NK-92 (cell line): Measurements from ENCODE around the gene TTC4.

ENCODE experiments used
- DNase-seq: peaks from one replicate; lab custom pipeline; 2025; ENCODE audit not compliant: unreplicated experiment; lab: John Stamatoyannopoulos, UW

Gene TTC4

DNA sequence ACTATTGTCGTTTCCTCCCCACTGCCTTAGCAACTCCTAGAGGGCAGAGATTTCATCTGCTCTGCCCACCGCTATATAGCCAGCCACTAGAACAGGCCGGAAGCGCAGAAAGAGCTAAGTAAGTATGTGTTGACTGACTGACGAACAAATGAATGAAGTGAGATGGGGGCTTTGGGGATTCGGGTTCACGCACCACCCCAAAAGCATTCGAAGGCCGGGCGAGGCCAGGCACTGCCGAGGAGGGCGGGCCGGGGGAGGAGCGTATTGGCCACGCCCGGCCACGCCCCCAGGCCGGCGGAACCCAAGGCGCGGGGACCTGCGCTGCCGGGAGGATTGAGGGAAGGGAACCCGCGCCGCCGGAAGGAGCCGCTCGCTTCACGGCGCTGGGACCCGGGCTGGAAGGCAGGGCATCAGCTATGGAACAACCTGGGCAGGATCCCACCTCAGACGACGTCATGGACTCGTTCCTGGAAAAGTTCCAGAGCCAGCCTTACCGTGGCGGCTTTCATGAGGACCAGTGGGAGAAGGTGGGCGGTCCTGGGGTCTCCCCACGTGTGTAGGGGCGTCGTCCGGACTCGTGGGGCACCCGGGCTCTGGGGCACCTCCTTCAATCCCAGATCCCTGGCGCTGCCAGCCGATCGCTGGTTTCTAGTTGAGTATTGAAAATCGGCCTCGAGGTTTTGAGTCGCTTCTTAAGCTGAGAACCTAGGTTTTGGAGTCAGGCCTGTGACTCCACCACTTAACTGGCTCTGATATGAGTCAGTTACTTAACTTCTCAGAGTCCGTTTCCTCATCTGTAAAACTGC, at the start of gene TTC4:
TSS of gene TTC4 (plus strand) at position 369 of the 806 bp plus-strand sequence. CDS start at position 417, 48 bp downstream.
- no peak for DNase-seq

- no peak for DNase-seq
Measured at GRCh38 chr1:54666333-54666732, 49.3 kb upstream of the TTC4 start.

GRCh38 chr1:54667797-54668196, 47.9 kb upstream of the TTC4 start:
- no peak for DNase-seq

DNA sequence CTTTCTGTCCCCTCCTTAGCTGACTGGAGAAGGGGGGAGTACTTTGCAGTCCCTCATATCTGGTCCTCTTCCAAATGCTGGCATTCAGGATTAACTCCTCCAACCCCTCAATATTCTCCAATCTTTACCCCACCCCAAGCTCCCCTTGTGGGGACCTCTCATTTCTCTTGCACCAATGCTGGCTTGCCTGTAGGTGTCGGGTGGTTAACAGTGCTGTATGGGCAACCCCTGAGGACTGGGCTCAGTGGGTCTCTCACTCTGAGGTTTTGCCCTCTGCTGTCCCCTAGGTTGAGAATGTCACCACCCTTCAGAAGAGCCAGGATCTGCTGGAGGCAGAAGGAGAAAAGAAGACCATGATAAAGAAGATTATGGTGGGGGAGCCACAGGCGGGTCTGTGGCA, 47.1 kb upstream of the TTC4 start:
- DNase-seq = no peak

- no peak for DNase-seq
Measured at GRCh38 chr1:54671985-54672608, 43.6 kb upstream of the TTC4 start.

GRCh38 chr1:54678776-54679643, 36.7 kb upstream of the TTC4 start:
- no peak for DNase-seq

DNA sequence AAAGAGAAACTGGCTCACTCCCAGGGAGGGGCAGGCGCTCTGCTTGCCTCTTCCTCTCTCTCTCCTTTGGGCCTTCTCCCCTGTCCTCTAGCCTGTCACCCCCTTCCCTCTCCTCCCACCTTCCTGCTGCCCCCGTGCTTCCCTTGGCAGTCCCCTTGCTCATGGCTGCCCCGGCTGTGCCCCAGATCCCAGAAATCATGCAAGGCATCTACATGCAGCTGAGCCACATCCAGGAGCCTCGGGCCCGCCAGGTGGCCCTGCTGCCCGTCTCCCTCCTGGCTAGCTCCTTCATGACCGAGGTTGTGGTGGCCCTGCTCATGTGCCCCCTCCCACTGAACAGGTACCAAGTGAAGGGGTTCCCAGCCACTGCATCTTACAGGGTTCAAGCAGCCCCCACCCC, 36.0 kb upstream of the TTC4 start:
- DNase-seq = no peak

- no peak for DNase-seq
Measured at GRCh38 chr1:54680387-54680786, 35.3 kb upstream of the TTC4 start.

DNA sequence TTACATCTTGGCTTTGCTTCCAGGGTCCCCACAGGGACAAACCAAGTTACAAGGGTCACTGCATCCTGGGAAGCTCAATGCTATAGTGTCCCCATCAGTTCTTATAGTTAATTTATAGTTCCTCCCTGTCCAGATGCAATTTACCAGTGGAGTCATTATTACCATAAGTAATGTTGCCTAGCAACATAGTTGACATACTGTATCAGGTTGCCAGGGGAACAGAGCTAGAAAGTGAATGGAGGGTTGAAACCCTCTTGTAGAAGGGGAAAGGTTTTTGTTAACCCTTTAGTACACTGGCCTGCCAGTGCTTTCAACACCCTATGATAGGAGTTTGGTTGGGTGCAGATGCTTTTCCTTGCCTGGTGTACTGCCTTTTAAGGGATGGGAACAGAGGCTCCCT, 34.3 kb upstream of the TTC4 start:
- no peak for DNase-seq

GRCh38 chr1:54683453-54683852, 32.2 kb upstream of the TTC4 start:
- DNase-seq = no peak

- DNase-seq = no peak
Measured at GRCh38 chr1:54685335-54685905, 30.2 kb upstream of the TTC4 start.

GRCh38 chr1:54686155-54686554, 29.5 kb upstream of the TTC4 start:
- no peak for DNase-seq

DNA sequence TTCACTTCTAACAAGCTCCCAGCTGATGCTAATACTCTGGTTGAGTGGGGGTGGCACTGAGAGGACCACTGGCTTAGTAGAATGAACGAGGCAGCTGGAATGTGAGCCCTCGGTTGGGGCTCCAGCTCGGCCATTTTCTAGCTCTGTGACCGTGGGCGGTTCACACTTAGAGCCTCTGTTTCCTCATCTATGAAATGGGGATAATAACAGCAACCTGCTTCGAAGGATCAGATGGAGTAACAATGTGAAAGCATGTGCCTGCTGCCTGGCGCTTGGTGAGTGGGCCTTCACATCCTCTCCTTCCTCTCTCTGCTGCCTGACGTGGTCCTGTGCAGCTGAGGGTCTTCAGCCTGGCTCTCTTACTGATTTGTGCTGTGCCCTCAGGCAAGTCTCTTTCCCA, 20.9 kb upstream of the TTC4 start:
- DNase-seq = no peak

DNA sequence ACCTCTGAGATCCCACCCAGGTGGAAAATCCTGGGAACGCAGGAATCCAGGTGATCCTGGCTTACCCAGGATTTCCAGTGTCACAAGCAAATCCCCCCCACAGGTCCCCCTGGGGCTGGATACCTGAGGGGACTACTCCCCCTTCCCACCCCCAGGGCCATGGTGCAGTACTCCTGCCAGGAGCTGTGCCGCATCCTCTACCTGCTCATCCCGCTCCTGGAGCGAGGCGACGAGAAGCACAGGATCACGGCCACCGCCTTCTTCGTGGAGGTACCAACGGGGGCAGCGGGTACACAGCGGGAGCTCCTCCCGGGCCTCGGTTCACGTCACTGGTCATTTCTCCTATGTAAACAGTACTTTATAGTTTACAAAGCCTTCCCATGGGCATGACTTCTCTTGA, 20.4 kb upstream of the TTC4 start:
- no peak for DNase-seq

GRCh38 chr1:54695764-54696163, 19.9 kb upstream of the TTC4 start:
- DNase-seq = no peak

- DNase-seq = no peak
Measured at GRCh38 chr1:54696262-54696661, 19.4 kb upstream of the TTC4 start.

- no peak for DNase-seq
Measured at GRCh38 chr1:54697896-54698295, 17.8 kb upstream of the TTC4 start.

GRCh38 chr1:54698346-54698745, 17.3 kb upstream of the TTC4 start:
- no peak for DNase-seq

GRCh38 chr1:54699936-54700525, 15.6 kb upstream of the TTC4 start:
- DNase-seq = no peak

- DNase-seq = no peak
Measured at GRCh38 chr1:54701066-54701465, 14.6 kb upstream of the TTC4 start.

DNA sequence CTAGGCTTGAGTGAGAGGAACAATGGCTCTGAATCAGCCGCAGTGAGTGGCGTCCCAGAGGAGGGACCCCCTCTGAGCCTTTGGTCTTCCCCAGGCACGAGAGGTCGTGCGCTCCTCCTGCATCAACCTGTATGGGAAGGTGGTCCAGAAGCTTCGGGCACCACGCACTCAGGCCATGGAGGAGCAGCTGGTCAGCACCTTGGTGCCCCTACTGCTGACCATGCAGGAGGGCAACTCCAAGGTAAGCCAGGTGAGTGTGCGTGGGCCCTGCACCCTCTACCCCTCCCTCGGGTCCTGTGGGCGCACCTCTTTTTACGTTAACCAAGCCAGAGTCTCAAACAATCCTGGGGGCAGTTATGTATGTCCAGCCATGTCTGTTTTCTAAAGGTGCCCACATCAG, 13.7 kb upstream of the TTC4 start:
- DNase-seq = no peak
